ENCODE data around the gene SYNE4.
"Not testable (repeated sequence)": the region's sequence is repeated elsewhere in the genome, so short reads cannot be mapped to it uniquely, and the experiment has no call there.

SYNE4 gene

GRCh38 chr19:35990156-35990555 lies 18.5 kb downstream of the SYNE4 start:
- TF ChIP-seq ZNF274 (IDR thresholded peaks at IDR 0.05; ENCODE audit: low read depth, low read length): no peak
- no peak overlapping the region for H3K4me3 ChIP-seq (ENCODE audit: low read length)

- no peak overlapping the region for H3K4me3 ChIP-seq (ENCODE audit: low read length)
- TF ChIP-seq ZNF274 (IDR thresholded peaks at IDR 0.05; ENCODE audit: low read depth, low read length): no peak
Observed at GRCh38 chr19:35988824-35989223, 19.8 kb downstream of the SYNE4 start.

- no peak overlapping the region for H3K4me3 ChIP-seq (ENCODE audit: low read length)
- no peak for TF ChIP-seq ZNF274 (IDR thresholded peaks at IDR 0.05; ENCODE audit: low read depth, low read length)
Observed at GRCh38 chr19:35987571-35987896, 21.1 kb downstream of the SYNE4 start.

- no peak for TF ChIP-seq ZNF274 (IDR thresholded peaks at IDR 0.05; ENCODE audit: low read depth, low read length)
- peak overlapping the region; percentile 48 for H3K4me3 ChIP-seq (ENCODE audit: low read length)
Observed at GRCh38 chr19:35986664-35987570, 21.7 kb downstream of the SYNE4 start.

GRCh38 chr19:35986111-35986510 lies 22.5 kb downstream of the SYNE4 start:
- H3K4me3 ChIP-seq (ENCODE audit: low read length): no peak overlapping the region
- TF ChIP-seq ZNF274 (IDR thresholded peaks at IDR 0.05; ENCODE audit: low read depth, low read length): no peak

- no peak for TF ChIP-seq ZNF274 (IDR thresholded peaks at IDR 0.05; ENCODE audit: low read depth, low read length)
- no peak overlapping the region for H3K4me3 ChIP-seq (ENCODE audit: low read length)
Observed at GRCh38 chr19:35983177-35983576, 25.4 kb downstream of the SYNE4 start.

- H3K4me3 ChIP-seq (ENCODE audit: low read length): not testable (repeated sequence)
Observed at GRCh38 chr19:35980997-35981396, 27.6 kb downstream of the SYNE4 start.

- H3K4me3 ChIP-seq (ENCODE audit: low read length): no peak overlapping the region
- TF ChIP-seq ZNF274 (IDR thresholded peaks at IDR 0.05; ENCODE audit: low read depth, low read length): no peak
Observed at GRCh38 chr19:35978832-35979365, 29.7 kb downstream of the SYNE4 start.

GRCh38 chr19:35978271-35978670 lies 30.3 kb downstream of the SYNE4 start:
- H3K4me3 ChIP-seq (ENCODE audit: low read length): no peak overlapping the region
- no peak for TF ChIP-seq ZNF274 (IDR thresholded peaks at IDR 0.05; ENCODE audit: low read depth, low read length)

- no peak overlapping the region for H3K4me3 ChIP-seq (ENCODE audit: low read length)
- no peak for TF ChIP-seq ZNF274 (IDR thresholded peaks at IDR 0.05; ENCODE audit: low read depth, low read length)
Observed at GRCh38 chr19:35977446-35978222, 31.0 kb downstream of the SYNE4 start.

GRCh38 chr19:35975608-35976214 lies 32.9 kb downstream of the SYNE4 start:
- H3K4me3 ChIP-seq (ENCODE audit: low read length): no peak overlapping the region
- no peak for TF ChIP-seq ZNF274 (IDR thresholded peaks at IDR 0.05; ENCODE audit: low read depth, low read length)

- no peak overlapping the region for H3K4me3 ChIP-seq (ENCODE audit: low read length)
- no peak for TF ChIP-seq ZNF274 (IDR thresholded peaks at IDR 0.05; ENCODE audit: low read depth, low read length)
Observed at GRCh38 chr19:35973487-35973886, 35.1 kb downstream of the SYNE4 start.

- H3K4me3 ChIP-seq (ENCODE audit: low read length): no peak overlapping the region
- no peak for TF ChIP-seq ZNF274 (IDR thresholded peaks at IDR 0.05; ENCODE audit: low read depth, low read length)
Observed at GRCh38 chr19:35966771-35967170, 41.8 kb downstream of the SYNE4 start.

- TF ChIP-seq ZNF274 (IDR thresholded peaks at IDR 0.05; ENCODE audit: low read depth, low read length): no peak
Observed at GRCh38 chr19:35963514-35963913, 45.1 kb downstream of the SYNE4 start.

More at GRCh38 chr19:35963514-35963913, 45.1 kb downstream of the SYNE4 start:
- H3K4me3 ChIP-seq (ENCODE audit: low read length): no peak overlapping the region
